Right cardiac atrium (tissue), 5 donors: ENCODE data around the gene KRT32. TPM values are rescaled to one million over a fixed set of nuclear protein-coding genes. Genes with fewer than 3 reads are reported as not detected.

ENCODE experiments used
- ATAC-seq, 2 donors: fragments of 200-7000 bp; cut with Tn5 transposase; one replicate each; pipeline versions ENCODE4 v1.8.0 to v1.9.1; 2020; ENCODE audit warnings: moderate library complexity in 2 of 2, mild to moderate bottlenecking in 1 of 2
- DNase-seq, 3 donors: peaks; one replicate each; pipeline ENCODE4 v3.0.0-alpha.2; 2020
- H3K27ac ChIP-seq: one replicate; pipeline ENCODE4 v1.5.1; 2013; ENCODE audit warnings: mild to moderate bottlenecking, low read length, control low read depth, moderate library complexity
- H3K27me3 ChIP-seq: one replicate; pipeline ENCODE4 v1.6.1; 2013; ENCODE audit not compliant: control insufficient read depth, insufficient read depth
- H3K4me1 ChIP-seq: one replicate; pipeline ENCODE4 v1.6.1; 2013; ENCODE audit warnings: low read length; ENCODE audit not compliant: control insufficient read depth, insufficient read depth
- H3K4me3 ChIP-seq: one replicate; pipeline ENCODE4 v1.5.1; 2013; ENCODE audit warnings: low read length, control low read depth
- H3K9me3 ChIP-seq: one replicate; pipeline ENCODE4 v1.6.1; 2013; ENCODE audit warnings: low read length; ENCODE audit not compliant: control insufficient read depth
- WGBS: extraction: QIAGEN DNeasy Blood & Tissue Kit; methylation state at CpG from one replicate; pipeline ENCODE4 v1.1.7; 2013; 5-methylcytosine and 5-hydroxymethylcytosine counted together
- intact Hi-C, 4 donors: fragments of 100-400 bp; cut with DNase I; formaldehyde crosslinking; loops; one replicate each; pipeline versions ENCODE4 v1.11.0 to v1.14.0; 2022 to 2023
- polyA plus RNA-seq: library from polyadenylated mRNA; stranded (reverse); fragments of 200-250 nt; gene quantifications from one replicate; pipeline ENCODE4 v1.2.3, GENCODE V29; 2013
- total RNA-seq, 4 donors: library from RNA; stranded (reverse); fragmentation: NEBNext Ultra II Directional; extraction: Animal tissue kit (Norgen Biotek cat#: 25700); gene quantifications; one replicate each; pipeline ENCODE4 v1.2.1, GENCODE V29; 2021
- donor health status: healthy with polysubstance abuse.
- donor health status: DM: no; HTN: yes; CAD: no.
- donor health status: DM: no; HTN: no; CAD: no.
- donor health status: DM: no; HTN: yes; CAD: no; lungs with severe emphysema.
- donor health status: DM: yes; HTN: yes; CAD: no.

The KRT32 gene
- total and polyA plus RNA-seq, 5 donors, result not detected

DNA sequence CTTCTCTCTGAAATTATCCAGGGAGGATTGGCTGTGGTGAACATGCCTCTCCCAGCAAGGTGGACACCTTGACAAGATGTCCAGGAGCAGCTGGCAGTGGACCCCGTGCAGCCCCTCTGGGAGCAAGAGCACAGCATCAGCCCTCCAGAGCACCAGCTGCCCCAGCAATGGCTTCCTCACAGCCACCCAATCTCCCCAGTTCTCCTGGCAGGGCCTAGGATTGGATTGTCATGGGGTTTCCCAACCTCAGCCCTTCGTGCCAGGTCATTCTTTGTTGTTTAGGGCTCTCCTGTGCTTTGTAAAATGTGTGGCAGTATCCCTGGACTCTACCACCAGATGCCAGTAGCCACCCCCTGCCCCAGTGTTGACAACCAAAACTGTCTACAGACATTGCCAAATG is 24.3 kb upstream of the KRT32 start:
- no peak for DNase-seq
- WGBS, result 94% methylated on average over 2 of the region's 2 CpGs
- H3K27me3 ChIP-seq, result no peaks in the 10 kb centered on the region
- no peak overlapping the region for H3K4me3 ChIP-seq
- H3K27ac ChIP-seq, result no peak overlapping the region
- ATAC-seq, result no peak
- no peaks in the 10 kb centered on the region for H3K9me3 ChIP-seq
- H3K4me1 ChIP-seq, result peaks cover 3% of the 10 kb centered on the region
- intact Hi-C loops, result no loop called here

DNA sequence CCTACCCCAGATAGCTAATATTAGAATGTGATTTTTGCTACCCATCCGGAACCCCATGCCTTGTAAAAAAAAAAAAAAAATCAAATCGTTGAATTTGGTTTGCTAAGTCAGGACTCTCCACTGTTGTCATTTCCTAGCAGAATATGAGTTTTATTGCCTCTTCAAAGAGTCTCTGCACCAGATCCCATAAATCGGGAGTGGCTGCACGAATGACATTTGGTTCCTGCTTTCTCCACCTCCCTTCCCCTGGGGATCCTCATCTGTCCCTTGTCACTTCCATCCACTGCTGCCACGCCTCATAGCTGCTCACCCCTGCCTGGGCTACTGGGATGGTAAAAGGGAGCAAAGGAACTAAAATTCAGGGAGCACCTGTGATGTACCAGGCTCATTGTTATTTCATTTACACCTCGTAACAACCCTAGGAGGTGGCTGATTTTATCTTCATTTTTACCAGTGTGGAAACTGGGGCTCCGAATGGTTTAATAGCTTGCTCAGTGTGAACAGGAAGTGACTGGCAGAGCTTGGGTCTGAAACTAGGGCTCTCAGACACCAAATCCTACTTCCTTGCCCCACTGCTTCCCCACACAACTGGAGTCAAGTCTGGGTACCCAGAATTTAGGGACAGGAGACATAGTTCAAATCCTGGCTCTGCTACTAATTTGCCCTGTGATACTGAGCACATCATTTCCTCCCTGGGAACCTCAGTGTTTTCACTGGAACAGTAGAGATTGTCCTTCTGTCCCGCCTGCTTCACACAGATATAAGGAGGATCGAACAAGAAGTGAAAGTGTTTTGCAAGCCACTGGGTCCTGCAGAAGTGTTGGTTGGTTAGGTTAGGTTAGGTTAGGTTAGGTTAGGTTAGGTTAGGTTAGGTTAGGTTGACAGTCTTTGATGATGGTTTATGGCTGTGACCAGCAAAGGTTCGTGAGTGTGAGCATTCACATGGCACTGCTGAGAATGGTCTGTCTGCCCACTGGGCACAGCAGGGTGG is 23.1 kb upstream of the KRT32 start:
- 68% methylated on average over 10 of the region's 10 CpGs for WGBS
- intact Hi-C loops, result no loop called here
- no peak overlapping the region for H3K27ac ChIP-seq

DNA sequence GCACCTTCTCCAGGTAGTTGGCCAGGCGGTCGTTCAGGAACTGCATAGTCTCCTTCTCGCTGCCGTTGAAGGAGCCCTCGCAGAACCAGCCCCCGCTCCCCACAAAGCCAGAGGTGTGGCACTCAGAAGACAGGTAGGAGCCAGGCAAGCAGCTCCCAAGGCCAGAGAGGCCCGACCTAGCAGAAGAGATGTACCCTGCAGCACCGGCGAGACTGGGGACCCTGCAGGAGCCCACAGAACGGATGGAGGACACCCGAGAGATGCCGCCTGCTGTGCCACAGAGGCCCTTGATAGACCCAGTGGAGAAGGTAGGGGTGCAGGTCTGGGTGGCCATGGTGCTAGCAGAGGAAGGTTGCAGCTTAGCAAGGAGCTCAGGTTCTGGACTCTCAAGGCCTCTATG is 22.3 kb upstream of the KRT32 start, which contains the start of gene KRT36:
Gene KRT36 (minus strand): TSS at position 380 of the 400 bp plus-strand sequence. CDS start 46 bp downstream, at position 334.
- Histone ChIP-seq H3K27ac (no peak within 1 kb of the TSS), H3K4me3 (no peak within 1 kb of the TSS), H3K4me1 (peaks cover 3% of the 10 kb centered on the region), H3K9me3 (no peaks in the 10 kb centered on the region), H3K27me3 (no peaks in the 10 kb centered on the region)
- WGBS, result 95% methylated on average over 12 of the region's 12 CpGs
- intact Hi-C loops, result no loop called here
- ATAC-seq, result no peak
- DNase-seq, result no peak

More for the DNA sequence above, 23.1 kb upstream of the KRT32 start:
- no peaks in the 10 kb centered on the region for H3K27me3 ChIP-seq
- no peak for ATAC-seq
- no peaks in the 10 kb centered on the region for H3K9me3 ChIP-seq
- peaks cover 3% of the 10 kb centered on the region for H3K4me1 ChIP-seq
- H3K4me3 ChIP-seq, result no peak overlapping the region
- no peak for DNase-seq

DNA sequence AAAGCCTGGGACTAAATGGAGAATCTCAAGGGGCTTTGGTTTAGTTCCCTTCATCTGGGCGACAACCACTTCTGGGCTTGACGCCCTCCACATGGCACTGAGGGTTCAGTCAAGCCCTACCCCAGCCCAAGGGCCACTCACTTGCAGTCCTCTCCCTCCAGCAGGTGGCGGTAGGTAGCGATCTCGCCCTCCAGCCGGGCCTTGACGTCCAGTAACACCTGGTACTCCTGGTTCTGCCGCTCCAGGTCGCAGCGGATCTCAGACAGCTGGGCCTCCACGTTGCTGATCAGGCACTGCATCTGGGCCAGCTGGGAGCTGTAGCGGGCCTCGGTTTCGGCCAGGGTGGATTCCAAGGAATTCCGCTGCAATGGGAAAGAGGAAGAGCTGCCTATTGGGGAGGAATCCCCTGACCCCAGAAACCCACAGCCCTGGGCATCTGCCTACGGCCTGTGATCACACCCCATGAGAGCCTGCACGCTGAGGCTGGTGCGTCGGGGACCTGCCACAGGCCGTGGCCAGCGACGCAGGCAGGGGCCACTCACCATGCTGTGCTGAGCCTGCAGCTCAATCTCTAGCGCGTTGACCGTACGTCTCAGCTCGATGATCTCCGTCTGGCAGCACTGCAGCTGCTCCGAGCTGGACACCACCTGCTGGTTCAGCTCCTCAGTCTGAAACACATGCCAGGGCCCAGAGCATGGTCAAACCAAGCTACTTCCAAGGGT is 19.8 kb upstream of the KRT32 start:
- Histone ChIP-seq H3K9me3 (no peaks in the 10 kb centered on the region), H3K27ac (no peak overlapping the region), H3K4me3 (no peak overlapping the region), H3K27me3 (no peaks in the 10 kb centered on the region), H3K4me1 (no peaks in the 10 kb centered on the region)
- intact Hi-C loops, result no loop called here
- no peak for ATAC-seq
- peak in 1 of 3 donors; percentile 53 for DNase-seq
- WGBS, result 61% methylated on average over 29 of the region's 29 CpGs

DNA sequence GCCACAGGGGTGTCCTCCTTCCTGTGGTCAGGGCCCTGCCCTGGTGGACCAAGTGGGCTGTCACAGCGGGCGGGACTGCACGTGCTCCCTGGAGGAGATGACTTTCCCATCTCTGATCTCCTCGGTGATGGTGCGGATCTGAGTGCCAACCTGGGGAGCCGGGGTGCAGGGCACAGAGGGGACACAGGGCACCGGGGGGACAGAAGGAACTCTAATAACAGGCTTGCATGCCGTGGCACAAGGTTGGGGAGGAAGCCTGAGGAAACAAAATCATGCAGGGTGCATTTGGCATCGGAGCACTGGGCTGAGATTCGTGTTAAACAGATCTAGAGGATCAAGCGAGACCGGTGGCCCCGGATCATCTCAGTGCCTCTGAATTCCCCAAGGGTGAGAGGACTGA is 19.1 kb upstream of the KRT32 start:
- intact Hi-C loops, result no loop called here
- DNase-seq, result no peak
- ATAC-seq, result no peak
- 93% methylated on average over 13 of the region's 13 CpGs for WGBS
- no peak overlapping the region for H3K4me3 ChIP-seq
- H3K27ac ChIP-seq, result no peak overlapping the region
- no peaks in the 10 kb centered on the region for H3K4me1 ChIP-seq
- H3K9me3 ChIP-seq, result no peaks in the 10 kb centered on the region
- H3K27me3 ChIP-seq, result no peaks in the 10 kb centered on the region

DNA sequence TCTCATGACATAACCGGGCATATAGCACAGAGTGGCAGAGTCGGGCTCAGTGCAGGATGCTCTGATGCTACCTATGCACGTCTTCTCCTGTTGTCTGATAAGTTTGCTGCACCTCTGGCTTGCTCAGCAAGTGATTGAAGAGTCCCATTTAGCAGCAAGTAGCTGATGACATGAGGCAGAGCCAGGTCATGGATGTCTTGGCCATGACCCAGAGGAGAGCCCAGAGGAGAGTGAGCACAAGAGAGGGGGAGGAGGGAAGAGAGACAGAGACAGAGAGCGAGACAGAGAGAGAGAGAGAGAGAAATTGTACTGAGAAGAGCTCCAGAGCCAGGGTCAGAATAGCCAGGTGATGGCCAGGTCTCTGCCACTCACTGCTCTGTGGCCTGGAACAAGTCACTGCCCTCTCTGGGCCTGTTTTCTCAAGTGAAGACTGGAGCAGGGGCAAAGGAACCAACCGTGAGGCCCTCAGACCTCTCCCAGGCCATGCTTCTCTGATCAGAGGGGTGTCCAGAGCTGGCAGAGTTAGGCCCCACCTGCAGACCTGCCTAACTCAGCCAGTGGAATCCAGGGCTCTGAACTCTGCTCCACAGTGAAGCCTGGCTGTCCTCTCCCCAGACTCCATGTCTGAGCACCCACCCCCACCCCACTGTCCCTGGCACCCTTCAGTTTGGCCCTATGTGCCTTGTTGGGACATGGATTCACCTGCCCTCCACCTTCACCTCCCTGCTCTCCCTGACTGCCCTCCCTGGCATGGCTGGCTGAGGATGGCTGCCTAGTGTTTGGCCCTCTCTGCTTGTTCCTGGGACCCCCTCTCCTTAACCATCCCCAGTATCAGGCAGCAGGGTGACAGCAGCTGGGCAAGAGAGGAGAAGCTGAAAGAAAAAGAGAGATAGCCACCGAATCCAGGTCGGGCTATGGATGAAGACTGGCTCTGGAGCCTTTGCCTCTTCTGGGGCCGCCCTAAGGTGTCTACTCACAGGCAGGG is 18.0 kb upstream of the KRT32 start:
- WGBS, result 80% methylated on average over 8 of the region's 8 CpGs
- Histone ChIP-seq H3K4me3 (no peak overlapping the region), H3K27me3 (no peaks in the 10 kb centered on the region), H3K27ac (no peak overlapping the region), H3K4me1 (no peaks in the 10 kb centered on the region), H3K9me3 (no peaks in the 10 kb centered on the region)
- ATAC-seq (no peak), DNase-seq (no peak)
- intact Hi-C loops, result no loop called here

DNA sequence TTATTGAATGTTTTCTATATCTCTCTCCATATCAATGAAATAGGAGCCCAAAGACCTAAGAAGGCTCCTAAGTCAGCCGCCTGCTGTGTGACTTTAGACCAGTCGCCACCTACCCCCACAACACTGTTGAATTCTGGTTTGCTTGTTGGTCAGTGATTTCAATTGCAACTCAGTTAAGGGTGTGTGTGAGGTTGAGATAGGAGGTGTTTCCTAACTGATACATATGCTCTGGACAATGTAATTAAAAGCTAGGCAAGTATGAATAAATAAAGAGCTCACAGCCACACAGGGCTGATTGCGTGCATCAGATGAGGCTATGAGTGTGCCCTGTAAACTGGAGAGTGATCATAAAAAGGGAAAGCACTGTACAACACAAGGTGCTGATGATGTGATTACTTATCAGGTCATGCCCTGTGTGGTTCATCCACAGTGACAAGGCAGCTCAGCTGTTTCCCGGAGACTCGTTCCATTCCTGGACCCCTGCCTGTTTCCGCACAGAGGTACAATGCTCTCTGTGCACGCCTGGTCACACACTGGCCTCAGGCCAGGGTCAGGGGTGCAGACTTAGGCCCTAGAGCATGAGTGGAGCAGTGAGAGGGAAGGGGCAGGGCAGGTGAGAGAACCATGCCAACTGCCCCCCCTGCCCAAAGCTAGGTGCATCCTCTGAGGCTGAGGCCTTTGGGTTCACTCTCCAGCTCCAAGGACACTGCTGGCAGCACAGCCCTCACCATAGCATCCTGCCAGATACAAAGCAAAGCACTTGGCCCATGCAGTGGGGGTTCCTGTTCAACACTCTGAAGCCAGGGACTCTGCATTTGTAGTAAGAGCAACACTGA is 17.0 kb upstream of the KRT32 start:
- no peak for ATAC-seq
- WGBS, result 56% methylated on average over 7 of the region's 7 CpGs
- intact Hi-C loops, result no loop called here
- no peak for DNase-seq
- H3K4me1 ChIP-seq, result no peaks in the 10 kb centered on the region
- H3K27ac ChIP-seq, result no peak overlapping the region
- H3K9me3 ChIP-seq, result no peaks in the 10 kb centered on the region
- H3K4me3 ChIP-seq, result no peak overlapping the region
- no peaks in the 10 kb centered on the region for H3K27me3 ChIP-seq

DNA sequence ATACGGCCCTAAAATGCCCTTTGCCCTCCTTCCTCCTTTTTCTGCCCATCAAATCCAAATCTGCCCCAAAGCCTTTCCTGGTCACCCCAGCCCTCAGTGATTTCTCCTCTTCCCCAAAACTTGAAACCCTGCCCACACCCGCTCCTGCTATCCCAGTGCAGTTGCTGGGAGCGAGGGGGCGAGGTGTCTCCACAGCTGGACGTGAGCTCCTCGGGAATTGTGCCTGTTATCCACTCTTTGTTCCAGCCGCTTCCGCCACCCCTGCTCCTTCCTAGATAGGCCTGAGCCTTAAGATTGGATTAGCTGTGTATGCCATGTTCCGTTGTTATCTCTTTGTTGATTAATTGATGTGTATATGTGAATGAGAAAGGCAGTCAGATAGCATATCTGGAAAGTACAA is 16.3 kb upstream of the KRT32 start:
- no peak for ATAC-seq
- WGBS, result 46% methylated on average over 9 of the region's 9 CpGs
- no peaks in the 10 kb centered on the region for H3K4me1 ChIP-seq
- no peak for DNase-seq
- no peak overlapping the region for H3K27ac ChIP-seq
- H3K9me3 ChIP-seq, result no peaks in the 10 kb centered on the region
- no peak overlapping the region for H3K4me3 ChIP-seq
- intact Hi-C loops, result no loop called here
- H3K27me3 ChIP-seq, result no peaks in the 10 kb centered on the region

DNA sequence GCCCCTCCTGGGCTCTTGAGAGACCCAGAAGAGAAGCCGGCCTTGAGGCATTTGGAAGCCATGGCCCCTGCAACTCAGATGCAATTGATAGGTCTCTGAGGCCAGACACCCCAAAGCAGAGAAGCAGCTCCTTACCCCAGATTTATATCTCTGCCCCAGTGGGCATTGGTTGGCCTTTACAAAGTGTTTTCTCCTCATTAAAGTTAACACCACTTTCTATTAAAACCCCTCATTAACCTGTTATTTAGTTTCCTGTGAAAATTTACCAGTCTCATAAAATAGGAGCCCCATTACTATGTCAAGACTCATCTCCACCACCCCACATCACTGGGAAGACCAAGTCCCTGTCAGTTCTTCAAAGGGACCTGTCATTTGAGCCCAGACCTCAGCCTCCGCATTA is 13.8 kb upstream of the KRT32 start, which contains the start of gene KRT35:
Gene KRT35 (minus strand): TSS at position 116 of the 400 bp plus-strand sequence. CDS start 54 bp downstream, at position 62.
- Histone ChIP-seq H3K9me3 (no peaks in the 10 kb centered on the region), H3K4me1 (no peaks in the 10 kb centered on the region), H3K27me3 (no peaks in the 10 kb centered on the region), H3K27ac (no peak within 1 kb of the TSS), H3K4me3 (no peak within 1 kb of the TSS)
- ATAC-seq (no peak), DNase-seq (no peak)
- 95% methylated on average over 2 of the region's 2 CpGs for WGBS
- intact Hi-C loops, result no loop called here

DNA sequence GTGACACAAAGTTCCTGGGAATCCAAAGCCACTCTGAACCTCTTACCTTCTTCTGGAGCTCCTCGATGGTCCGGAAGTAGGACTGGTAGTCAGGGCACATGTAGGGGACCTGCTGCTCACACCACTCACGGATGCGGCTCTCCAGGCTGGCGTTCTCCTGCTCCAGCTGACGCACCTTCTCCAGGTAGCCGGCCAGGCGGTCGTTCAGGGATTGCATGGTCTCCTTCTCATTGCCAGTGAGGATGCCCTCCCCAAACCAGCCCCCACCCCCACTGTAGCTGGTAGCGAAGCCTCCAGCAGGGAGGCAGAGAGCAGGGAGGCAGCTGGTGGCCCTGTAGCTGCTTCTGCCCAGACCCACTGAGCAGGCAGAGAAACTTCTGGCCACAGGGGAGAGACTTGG is 13.4 kb upstream of the KRT32 start:
- Histone ChIP-seq H3K27ac (no peak overlapping the region), H3K4me3 (no peak overlapping the region), H3K27me3 (no peaks in the 10 kb centered on the region), H3K4me1 (no peaks in the 10 kb centered on the region), H3K9me3 (no peaks in the 10 kb centered on the region)
- DNase-seq (no peak), ATAC-seq (no peak)
- intact Hi-C loops, result no loop called here
- WGBS, result 95% methylated on average over 10 of the region's 10 CpGs
